Measurements from ENCODE around the gene PDHB. TPM values are rescaled to one million over a fixed set of nuclear protein-coding genes. Genes with fewer than 3 reads are reported as not detected.

Gene PDHB
- total and polyA plus RNA-seq, 9 donors: 24.4 to 98.4 (median 36.4) TPM

GRCh38 chr3:58474967-58475578, 41.4 kb upstream of the PDHB start:
- no peaks in the 10 kb centered on the region for H3K27me3 ChIP-seq
- WGBS, 3 donors: 62 to 70% (median 70%) methylated on average over 3 of the region's 3 CpGs
- DNase-seq: no peak
- intact Hi-C loops (cut with DNase I): no loop called here
- no peak overlapping the region for H3K4me3 ChIP-seq
- no peak for TF ChIP-seq EP300 (IDR thresholded peaks at IDR 0.05)
- TF ChIP-seq CTCF (IDR thresholded peaks at IDR 0.05): no peak
- no peak for TF ChIP-seq POLR2A (IDR thresholded peaks at IDR 0.05)
- no peak overlapping the region for H3K27ac ChIP-seq
- H3K9me3 ChIP-seq: no peaks in the 10 kb centered on the region
- no peaks in the 10 kb centered on the region for H3K4me1 ChIP-seq (ENCODE audit: insufficient read depth)
- H3K36me3 ChIP-seq: no peaks in the 10 kb centered on the region

- Histone ChIP-seq H3K9me3 (no peaks in the 10 kb centered on the region), H3K4me1 (ENCODE audit: insufficient read depth) (no peaks in the 10 kb centered on the region), H3K27ac (no peak overlapping the region), H3K27me3 (no peaks in the 10 kb centered on the region), H3K36me3 (no peaks in the 10 kb centered on the region), H3K4me3 (no peak overlapping the region)
- WGBS, 3 donors: 95 to 100% (median 100%) methylated on average over 1 of the region's 1 CpG
- intact Hi-C loops (cut with DNase I): no loop called here
- no peak for DNase-seq
- TF ChIP-seq POLR2A (IDR thresholded peaks at IDR 0.05): no peak
These were observed 40.8 kb upstream of the PDHB start for GRCh38 chr3:58474348-58474911.

GRCh38 chr3:58473275-58473674, 39.6 kb upstream of the PDHB start:
- 90 to 100% (median 92%) methylated on average over 1 of the region's 1 CpG for WGBS, 3 donors
- intact Hi-C loops (cut with DNase I): no loop called here
- Histone ChIP-seq H3K9me3 (no peaks in the 10 kb centered on the region), H3K27ac (no peak overlapping the region), H3K4me1 (ENCODE audit: insufficient read depth) (no peaks in the 10 kb centered on the region), H3K27me3 (no peaks in the 10 kb centered on the region), H3K4me3 (no peak overlapping the region), H3K36me3 (no peaks in the 10 kb centered on the region)
- DNase-seq: no peak
- TF ChIP-seq EP300 (IDR thresholded peaks at IDR 0.05): no peak
- TF ChIP-seq CTCF (IDR thresholded peaks at IDR 0.05): no peak
- no peak for TF ChIP-seq POLR2A (IDR thresholded peaks at IDR 0.05)

- H3K27ac ChIP-seq: no peak overlapping the region
- DNase-seq: no peak
- intact Hi-C loops (cut with DNase I): no loop called here
- TF ChIP-seq EP300 (IDR thresholded peaks at IDR 0.05): no peak
- TF ChIP-seq POLR2A (IDR thresholded peaks at IDR 0.05): no peak
- TF ChIP-seq CTCF (IDR thresholded peaks at IDR 0.05): no peak
- no peaks in the 10 kb centered on the region for H3K27me3 ChIP-seq
- WGBS, 3 donors: 59 to 65% (median 60%) methylated on average over 10 of the region's 10 CpGs
- no peak overlapping the region for H3K4me3 ChIP-seq
- no peaks in the 10 kb centered on the region for H3K4me1 ChIP-seq (ENCODE audit: insufficient read depth)
- no peaks in the 10 kb centered on the region for H3K9me3 ChIP-seq
- no peaks in the 10 kb centered on the region for H3K36me3 ChIP-seq
These were observed 37.6 kb upstream of the PDHB start for GRCh38 chr3:58471025-58471887.
